ENCODE data around the gene LST1.

The LST1 gene

DNA sequence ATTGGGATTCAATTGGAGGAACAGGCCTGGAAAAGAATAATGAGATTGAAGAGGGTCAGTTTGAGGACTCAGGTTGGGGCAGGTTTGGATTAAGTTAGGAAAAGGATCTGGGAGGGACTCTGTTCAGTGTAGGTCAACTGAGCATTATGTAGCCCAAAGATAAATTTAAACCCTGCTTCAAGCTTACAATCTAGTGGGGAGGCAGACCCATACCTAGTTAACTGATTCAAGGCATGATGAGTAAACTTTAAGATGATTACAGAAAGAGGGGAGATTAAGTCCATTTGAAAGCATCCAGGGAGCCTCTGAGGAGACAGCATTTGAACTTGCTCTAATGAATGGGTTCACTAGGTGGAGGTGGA is 25.4 kb upstream of the LST1 start:
- no peak for DNase-seq

DNA sequence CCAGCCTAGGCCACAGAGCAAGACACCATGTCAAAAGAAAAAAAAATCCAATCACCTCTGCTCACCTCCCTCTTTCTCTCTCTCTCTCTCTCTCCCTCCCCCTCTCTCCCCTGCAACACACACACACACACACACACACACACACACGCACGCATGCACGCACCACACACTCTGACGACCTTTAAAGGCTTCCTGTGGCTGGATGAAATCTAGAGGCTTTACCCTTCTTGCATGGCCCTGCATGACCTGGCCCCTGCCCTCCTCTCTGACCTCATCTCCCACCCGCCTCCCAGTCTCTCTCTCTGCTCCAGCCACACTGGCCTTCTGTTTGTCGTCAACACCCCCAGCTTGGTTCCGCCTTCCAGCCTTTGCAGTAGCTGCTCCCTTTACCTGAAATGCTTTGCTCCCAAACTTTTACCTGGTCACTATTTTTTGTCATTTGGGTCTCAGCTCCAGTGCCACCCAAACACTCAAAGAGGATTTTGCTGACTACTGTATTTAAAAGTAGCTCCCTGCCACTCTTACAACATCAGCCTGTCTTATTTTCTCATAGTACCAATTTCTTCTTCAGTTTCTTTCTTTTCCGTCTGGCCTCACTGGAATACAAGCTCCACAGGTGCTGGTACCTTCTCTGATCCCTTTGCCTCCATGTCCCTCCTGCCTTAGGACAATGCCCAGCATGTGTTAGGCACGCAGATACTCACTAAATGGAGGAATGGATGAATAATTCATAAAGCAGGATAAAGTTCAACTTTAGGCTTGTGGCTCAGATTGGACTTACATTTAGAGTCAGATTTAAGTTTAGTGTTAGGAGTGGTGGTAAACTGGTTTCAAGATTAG is 18.3 kb upstream of the LST1 start:
- DNase-seq, result no peak

DNA sequence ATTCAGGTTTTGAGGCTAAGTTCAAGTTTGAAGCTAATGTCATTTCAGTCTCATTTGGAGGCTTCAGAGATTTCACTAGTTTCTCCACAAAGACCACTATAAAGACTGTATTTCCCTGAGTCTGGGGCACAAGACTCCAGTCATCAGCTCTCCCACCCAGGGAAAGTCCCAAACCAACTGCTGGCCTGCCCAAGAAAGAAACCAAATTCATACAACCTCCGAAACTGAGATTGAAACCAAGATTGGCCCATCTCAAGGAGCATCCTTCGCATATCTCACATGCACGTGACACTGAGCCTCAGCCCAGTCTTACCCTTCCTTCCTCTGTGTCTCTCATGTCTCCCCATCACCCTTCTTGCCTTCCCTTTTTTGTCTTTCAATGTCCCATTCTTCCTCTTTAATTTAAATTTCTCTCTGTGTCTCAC is 17.5 kb upstream of the LST1 start:
- no peak for DNase-seq

DNA sequence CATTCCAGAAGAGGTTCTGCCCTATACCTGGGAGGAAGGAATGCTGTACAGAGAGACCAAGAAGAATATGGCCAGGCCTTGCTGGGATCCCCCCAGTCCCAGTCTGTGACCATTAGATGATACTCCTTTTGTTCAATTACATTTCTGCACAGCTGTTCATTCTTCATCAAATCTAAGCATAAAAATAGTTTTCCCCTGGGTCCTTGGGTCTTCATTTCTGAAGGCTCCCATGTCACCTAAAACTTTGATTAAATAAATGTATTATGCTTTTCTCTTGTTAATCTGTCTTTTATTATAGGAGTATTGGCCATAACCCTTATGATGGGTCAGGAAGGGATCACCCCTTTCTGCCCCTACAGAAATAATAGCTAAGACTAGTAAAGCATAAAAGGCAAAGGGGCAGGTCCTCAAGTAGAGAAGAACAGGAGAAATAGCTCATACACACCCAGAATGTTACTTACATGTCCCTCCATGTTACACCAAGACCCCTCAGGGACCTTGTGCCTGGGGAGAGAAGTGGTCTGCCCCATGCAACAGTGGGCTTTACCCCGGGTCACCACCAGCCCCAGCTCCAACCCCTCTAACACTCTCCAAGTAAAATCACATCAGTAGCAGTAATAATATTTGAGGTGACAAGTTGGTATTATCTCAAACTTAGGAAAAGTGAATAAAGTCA is 16.1 kb upstream of the LST1 start:
- DNase-seq, result no peak

GRCh38 chr6:31572041-31572911 is 13.8 kb upstream of the LST1 start, which contains the start of gene LTA:
TSS of gene LTA (plus strand) at chr6:31572289. CDS start at chr6:31572743, 454 bp downstream.
- DNase-seq, result peak; percentile 63

DNA sequence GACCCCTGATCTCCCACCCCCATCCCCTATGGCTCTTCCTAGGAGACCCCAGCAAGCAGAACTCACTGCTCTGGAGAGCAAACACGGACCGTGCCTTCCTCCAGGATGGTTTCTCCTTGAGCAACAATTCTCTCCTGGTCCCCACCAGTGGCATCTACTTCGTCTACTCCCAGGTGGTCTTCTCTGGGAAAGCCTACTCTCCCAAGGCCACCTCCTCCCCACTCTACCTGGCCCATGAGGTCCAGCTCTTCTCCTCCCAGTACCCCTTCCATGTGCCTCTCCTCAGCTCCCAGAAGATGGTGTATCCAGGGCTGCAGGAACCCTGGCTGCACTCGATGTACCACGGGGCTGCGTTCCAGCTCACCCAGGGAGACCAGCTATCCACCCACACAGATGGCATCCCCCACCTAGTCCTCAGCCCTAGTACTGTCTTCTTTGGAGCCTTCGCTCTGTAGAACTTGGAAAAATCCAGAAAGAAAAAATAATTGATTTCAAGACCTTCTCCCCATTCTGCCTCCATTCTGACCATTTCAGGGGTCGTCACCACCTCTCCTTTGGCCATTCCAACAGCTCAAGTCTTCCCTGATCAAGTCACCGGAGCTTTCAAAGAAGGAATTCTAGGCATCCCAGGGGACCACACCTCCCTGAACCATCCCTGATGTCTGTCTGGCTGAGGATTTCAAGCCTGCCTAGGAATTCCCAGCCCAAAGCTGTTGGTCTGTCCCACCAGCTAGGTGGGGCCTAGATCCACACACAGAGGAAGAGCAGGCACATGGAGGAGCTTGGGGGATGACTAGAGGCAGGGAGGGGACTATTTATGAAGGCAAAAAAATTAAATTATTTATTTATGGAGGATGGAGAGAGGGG is 12.6 kb upstream of the LST1 start:
- DNase-seq, result no peak

GRCh38 chr6:31574106-31575061 is 11.7 kb upstream of the LST1 start:
- no peak for DNase-seq

DNA sequence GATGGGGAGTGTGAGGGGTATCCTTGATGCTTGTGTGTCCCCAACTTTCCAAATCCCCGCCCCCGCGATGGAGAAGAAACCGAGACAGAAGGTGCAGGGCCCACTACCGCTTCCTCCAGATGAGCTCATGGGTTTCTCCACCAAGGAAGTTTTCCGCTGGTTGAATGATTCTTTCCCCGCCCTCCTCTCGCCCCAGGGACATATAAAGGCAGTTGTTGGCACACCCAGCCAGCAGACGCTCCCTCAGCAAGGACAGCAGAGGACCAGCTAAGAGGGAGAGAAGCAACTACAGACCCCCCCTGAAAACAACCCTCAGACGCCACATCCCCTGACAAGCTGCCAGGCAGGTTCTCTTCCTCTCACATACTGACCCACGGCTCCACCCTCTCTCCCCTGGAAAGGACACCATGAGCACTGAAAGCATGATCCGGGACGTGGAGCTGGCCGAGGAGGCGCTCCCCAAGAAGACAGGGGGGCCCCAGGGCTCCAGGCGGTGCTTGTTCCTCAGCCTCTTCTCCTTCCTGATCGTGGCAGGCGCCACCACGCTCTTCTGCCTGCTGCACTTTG is 10.7 kb upstream of the LST1 start, which contains the start of gene TNF:
TNF (plus strand) TSS at position 231 of the 567 bp plus-strand sequence; CDS start at position 408, 177 bp downstream.
- DNase-seq, result peak; percentile 83

GRCh38 chr6:31575952-31576685 is 10.0 kb upstream of the LST1 start:
- DNase-seq, result no peak

GRCh38 chr6:31576897-31577578 is 9.0 kb upstream of the LST1 start:
- DNase-seq, result no peak

- no peak for DNase-seq
Observed at GRCh38 chr6:31577579-31577966, 8.5 kb upstream of the LST1 start.

GRCh38 chr6:31578184-31579118 is 7.6 kb upstream of the LST1 start:
- DNase-seq, result no peak

GRCh38 chr6:31579119-31579505 is 7.0 kb upstream of the LST1 start:
- no peak for DNase-seq

- DNase-seq, result no peak
Observed at GRCh38 chr6:31579546-31580437, 6.3 kb upstream of the LST1 start.

- no peak for DNase-seq
Observed at GRCh38 chr6:31580438-31580740, 5.7 kb upstream of the LST1 start.

DNA sequence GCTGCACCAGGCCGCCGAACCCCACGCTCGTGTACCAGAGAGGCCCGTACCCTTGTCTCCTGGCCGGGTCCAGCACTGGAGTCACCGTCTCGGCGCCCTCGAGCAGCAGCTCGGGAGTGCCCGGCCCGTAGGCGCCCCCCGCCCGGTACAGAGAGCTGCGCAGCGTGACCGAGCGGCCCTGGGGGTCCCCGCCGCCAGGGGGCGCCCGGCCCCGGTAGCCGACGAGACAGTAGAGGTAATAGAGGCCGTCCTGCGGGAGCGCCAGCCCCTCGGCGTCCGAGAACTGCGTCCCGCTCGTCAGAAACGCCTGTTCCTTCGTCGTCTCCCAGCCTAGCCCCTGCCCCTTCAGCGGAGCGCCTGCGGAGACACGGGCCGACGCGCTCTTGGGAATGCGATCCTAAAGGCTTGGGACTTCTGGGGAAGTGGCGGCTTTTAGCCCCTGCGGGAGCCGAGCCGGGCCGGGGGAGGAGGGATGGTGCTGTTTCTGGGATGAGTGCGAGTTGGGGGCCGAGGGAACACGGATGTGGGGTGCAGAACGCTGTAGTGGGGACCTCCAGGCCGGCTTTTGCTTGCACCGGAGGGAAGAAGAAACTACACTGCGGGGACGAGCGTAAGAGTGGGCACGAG is 5.2 kb upstream of the LST1 start:
- DNase-seq, result peak; percentile 84
